ENCODE data around the gene HOXB7.

The HOXB7 gene

GRCh38 chr17:48565925-48566710, 44.7 kb downstream of the HOXB7 start:
- DNase-seq (ENCODE audit: low read depth, low spot score): no peak

DNA sequence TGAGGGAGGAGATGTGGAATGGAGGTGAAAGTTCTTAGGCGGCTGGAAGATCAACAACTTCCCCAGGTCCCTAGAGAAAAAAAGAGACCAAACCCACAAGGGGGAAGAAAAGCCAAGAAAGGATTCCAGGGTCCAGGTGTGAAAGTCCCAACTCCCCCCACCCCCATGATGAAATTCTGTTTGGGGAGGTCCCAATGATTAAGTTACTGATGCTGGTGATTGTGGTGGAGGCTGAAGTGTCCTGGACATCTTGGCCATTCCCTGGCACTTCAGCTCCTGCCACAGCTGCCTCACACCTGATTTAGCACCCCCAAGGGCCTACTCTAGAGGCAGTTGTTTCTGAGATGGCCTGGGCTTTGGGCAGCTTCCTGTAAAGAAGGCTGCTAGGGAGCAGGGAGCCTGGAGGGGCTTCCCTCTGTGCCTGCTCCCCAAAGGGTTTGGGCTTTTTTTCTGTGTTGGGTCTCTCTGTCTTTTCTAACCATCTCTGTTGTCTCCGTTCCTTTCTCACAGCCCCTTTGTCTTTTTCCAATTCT, 45.7 kb downstream of the HOXB7 start:
- no peak for DNase-seq (ENCODE audit: low read depth, low spot score)

- DNase-seq (ENCODE audit: low read depth, low spot score): no peak
These were observed 46.4 kb downstream of the HOXB7 start for GRCh38 chr17:48564188-48565021.

- DNase-seq (ENCODE audit: low read depth, low spot score): no peak
These were observed 47.0 kb downstream of the HOXB7 start for GRCh38 chr17:48563867-48564187.

DNA sequence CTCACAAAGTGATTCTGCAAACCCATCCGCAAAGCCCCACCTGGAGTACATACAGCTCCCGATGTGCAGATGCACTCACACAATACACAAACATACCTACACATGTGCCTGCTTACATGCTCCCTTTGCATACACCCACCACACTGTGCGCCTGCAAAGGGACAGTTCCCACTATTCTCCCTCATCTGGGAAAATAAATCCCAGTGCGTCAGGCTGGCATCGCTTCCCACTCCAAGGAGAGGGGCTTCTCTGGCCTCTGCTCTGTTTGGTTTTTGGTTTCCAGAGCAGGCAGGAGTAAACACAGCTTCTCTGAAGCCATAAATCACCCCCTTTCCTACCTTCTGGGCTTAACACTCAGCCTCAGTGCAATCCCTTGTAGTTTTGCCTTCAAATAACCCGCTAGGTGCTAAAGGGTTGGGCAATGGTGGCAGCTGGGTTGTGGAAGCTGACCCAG, 47.4 kb downstream of the HOXB7 start:
- DNase-seq (ENCODE audit: low read depth, low spot score): no peak

GRCh38 chr17:48562934-48563333, 47.9 kb downstream of the HOXB7 start:
- no peak for DNase-seq (ENCODE audit: low read depth, low spot score)

GRCh38 chr17:48561884-48562810, 48.7 kb downstream of the HOXB7 start:
- no peak for DNase-seq (ENCODE audit: low read depth, low spot score)

DNA sequence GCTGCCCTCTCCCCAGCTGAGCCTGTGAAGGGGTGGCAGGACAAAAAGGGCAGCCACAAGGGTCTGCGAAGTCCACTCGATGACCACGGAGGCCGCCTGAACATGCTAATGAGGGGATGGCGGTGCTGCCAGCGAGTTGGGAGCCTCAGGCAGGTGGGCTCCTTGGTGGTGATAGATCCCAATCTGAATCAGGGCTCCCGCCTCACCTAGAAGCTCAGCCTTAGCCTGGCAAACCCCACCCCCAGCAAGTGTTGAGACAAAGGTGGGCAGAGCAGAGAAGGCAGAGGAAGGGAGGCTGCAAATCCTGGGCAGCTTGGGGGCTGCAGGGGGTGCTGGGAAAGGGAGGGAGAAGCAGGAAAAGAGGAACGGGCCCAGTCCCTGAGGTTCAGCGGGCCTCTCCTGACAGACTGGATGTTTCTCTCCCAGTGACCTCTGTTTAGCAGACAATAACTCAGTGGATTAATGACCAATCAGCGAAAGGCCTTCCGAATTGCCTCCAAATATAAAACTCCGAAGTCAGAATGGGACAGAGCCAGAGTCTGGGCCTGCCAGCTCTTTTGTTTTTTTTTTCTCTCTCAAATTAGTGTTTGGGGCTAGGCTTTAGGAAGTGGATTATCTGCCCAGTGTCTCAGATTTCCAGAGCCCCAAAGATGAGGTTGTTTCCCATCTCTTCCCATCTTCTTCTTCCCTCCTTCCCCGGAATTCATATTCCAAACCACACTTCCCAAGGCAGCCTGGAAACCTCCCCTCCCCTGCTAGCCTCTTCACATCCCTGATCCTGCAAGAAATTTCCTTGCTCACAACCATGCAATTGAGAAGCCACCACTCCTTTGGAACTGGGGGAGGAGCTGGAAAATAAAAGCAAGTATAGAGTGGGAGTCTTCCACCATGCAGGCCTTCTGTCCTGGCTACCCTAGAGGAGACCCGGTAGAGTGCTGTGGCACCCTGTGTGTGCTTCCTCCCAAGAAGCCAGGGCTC, 50.7 kb downstream of the HOXB7 start:
- no peak for DNase-seq (ENCODE audit: low read depth, low spot score)

DNA sequence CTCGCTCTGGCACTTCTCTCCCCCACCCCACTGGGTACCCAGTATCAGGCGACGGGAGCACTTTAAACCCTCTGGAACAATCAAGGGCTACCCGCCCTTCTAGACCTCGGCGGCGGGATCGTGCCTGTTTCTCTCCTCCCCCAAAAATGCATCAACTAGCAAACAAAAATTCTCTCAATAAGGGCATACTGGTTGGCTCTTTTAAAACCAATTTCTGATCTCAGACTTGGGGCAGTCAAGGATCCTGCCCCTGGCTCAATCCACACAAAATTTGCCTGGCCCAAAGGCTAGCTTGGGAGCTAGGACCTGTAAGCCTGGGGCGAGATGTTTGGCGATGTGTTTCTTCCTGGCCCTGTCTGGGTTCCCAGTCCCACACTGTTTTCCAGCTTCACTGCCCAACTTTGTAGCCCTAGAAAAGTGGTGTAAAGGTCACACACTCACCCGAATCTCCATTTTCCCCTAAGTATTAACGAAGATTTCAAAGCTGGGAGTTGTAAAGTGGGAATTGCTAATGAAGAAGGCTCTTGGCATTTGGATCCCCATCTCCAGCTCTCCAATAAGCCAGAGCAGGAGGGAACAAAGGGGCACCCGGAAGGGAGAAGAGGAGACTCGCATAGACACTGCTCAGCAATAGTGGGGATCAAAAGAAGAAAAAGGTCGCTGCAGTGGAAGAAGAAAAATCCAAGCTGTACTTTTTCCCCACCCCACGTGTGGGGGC, 51.5 kb downstream of the HOXB7 start:
- DNase-seq (ENCODE audit: low read depth, low spot score): no peak

DNA sequence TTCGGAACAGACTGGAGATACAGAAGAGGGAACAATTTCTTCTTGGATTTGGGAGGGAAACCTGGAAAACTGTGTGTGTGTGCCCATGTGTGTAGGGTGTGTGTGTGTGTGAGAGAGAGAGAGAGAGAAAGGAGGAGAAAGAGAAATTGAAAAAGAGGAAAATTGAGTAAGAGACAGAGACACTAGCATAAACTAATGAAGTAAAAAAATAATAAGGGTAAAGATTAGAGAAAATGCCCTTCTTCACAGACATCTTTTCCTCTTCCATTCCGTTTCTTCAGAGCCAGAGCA, 52.0 kb downstream of the HOXB7 start:
- DNase-seq (ENCODE audit: low read depth, low spot score): no peak

DNA sequence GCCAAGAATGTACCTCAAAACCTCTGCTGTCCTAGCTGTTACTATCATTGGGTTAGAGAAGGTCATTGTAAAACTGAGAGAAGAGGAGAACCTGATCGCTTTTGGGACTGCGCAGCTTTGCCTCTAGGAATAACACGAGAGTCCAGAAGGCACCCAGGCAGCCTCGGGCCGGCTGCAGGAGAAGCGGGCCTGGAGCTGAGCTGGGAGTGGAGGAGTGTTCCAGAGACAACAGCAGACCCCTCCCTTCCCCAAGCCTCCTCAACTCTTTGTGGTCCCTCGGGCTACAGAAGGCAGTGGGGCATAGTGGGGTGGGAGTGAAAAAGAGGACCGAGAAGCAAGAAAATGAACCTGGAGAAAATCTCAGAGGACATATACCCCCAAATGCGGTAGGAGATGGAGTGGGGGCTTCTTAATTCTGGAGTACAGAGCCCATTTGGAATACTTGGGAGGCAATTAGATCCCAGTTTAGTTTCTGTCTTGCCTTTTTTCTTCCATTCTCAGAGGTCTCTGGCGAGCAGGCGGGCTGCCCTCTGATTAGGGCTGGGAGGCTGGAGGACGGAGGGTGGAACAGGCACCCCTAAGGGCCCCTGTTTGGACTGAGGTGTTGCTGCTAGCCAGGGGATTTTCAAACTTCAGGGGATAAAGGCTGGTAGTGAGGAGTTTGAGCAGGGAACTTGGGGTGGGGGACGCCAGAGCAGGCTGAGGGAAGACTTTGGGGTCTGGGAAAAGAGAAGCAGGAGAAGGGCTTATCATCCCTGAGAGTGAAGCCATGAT, 52.6 kb downstream of the HOXB7 start:
- DNase-seq (ENCODE audit: low read depth, low spot score): no peak

Measured in brain pericyte (primary cell).